Liver (tissue), 9 donors: ENCODE results near the gene SLC10A3. TPM values are rescaled to one million over a fixed set of nuclear protein-coding genes. Genes with fewer than 3 reads are reported as not detected.

ENCODE experiments used
- DNase-seq: peaks from one replicate; pipeline ENCODE4 v3.0.0-alpha.2; 2017; ENCODE audit warnings: low spot score
- H3K27ac ChIP-seq, 2 donors: one replicate each; pipeline ENCODE4 v1.7.0; 2013; ENCODE audit warnings: inconsistent platforms in 2 of 2, low read length in 2 of 2, control low read depth in 1 of 2, low read depth in 1 of 2, mild to moderate bottlenecking in 1 of 2
- H3K27me3 ChIP-seq, 4 donors: one replicate each; pipeline versions ENCODE4 v1.6.1 to v1.7.0; 2013; ENCODE audit warnings: low read length in 3 of 4, inconsistent platforms in 1 of 4, mild to moderate bottlenecking in 1 of 4, moderate library complexity in 1 of 4; ENCODE audit not compliant: control insufficient read depth in 4 of 4, insufficient read depth in 4 of 4
- H3K36me3 ChIP-seq, 4 donors: one replicate each; pipeline versions ENCODE4 v1.6.1 to v1.7.0; 2013; ENCODE audit warnings: low read length in 3 of 4, mild to moderate bottlenecking in 3 of 4, low read depth in 1 of 4, moderate library complexity in 1 of 4; ENCODE audit not compliant: control insufficient read depth in 4 of 4, insufficient read depth in 3 of 4
- H3K4me1 ChIP-seq, 4 donors: one replicate each; pipeline versions ENCODE4 v1.6.1 to v1.7.0; 2013; ENCODE audit warnings: low read length in 3 of 4, mild to moderate bottlenecking in 3 of 4, moderate library complexity in 1 of 4; ENCODE audit not compliant: control insufficient read depth in 4 of 4, insufficient read depth in 4 of 4
- H3K4me3 ChIP-seq, 3 donors: one replicate each; pipeline versions ENCODE4 v1.6.1 to v1.7.0; 2013; ENCODE audit warnings: low read length in 3 of 3, control low read depth in 1 of 3, low read depth in 1 of 3, mild to moderate bottlenecking in 1 of 3
- H3K9ac ChIP-seq, 2 donors: one replicate each; pipeline ENCODE4 v1.7.0; 2013; ENCODE audit warnings: low read length in 2 of 2, mild to moderate bottlenecking in 2 of 2, moderate library complexity in 2 of 2, control low read depth in 1 of 2, low read depth in 1 of 2
- H3K9me3 ChIP-seq, 4 donors: one replicate each; pipeline versions ENCODE4 v1.6.1 to v1.7.0; 2013; ENCODE audit warnings: low read length in 3 of 4; ENCODE audit not compliant: control insufficient read depth in 4 of 4
- EGR1 ChIP-seq, 2 donors: IDR thresholded peaks; 2 replicates each; pipeline ENCODE4 v1.6.1; 2016 to 2018; ENCODE audit warnings: antibody characterized with exemption in 2 of 2, low read depth in 2 of 2
- FOXA1 ChIP-seq: IDR thresholded peaks from 2 replicates; pipeline ENCODE4 v1.6.1; 2016; ENCODE audit warnings: antibody characterized with exemption
- FOXA2 ChIP-seq: IDR thresholded peaks from 2 replicates; pipeline ENCODE4 v1.6.1; 2016; ENCODE audit warnings: antibody characterized with exemption
- GABPA ChIP-seq, 2 donors: IDR thresholded peaks in 1 of 2; conservative IDR thresholded peaks in 1 of 2; 2 replicates each; pipeline ENCODE4 v1.6.1; 2016; ENCODE audit warnings: antibody characterized with exemption in 2 of 2, mild to moderate bottlenecking in 1 of 2, moderate library complexity in 1 of 2
- HNF4A ChIP-seq, 2 donors: conservative IDR thresholded peaks; 2 replicates each; pipeline ENCODE4 v1.6.1; 2016; ENCODE audit warnings: antibody characterized with exemption in 2 of 2, mild to moderate bottlenecking in 2 of 2
- HNF4G ChIP-seq: IDR thresholded peaks from 2 replicates; pipeline ENCODE4 v1.6.1; 2016; ENCODE audit warnings: antibody characterized with exemption
- JUND ChIP-seq, 2 donors: IDR thresholded peaks; 2 replicates each; pipeline ENCODE4 v1.6.1; 2016; ENCODE audit warnings: antibody characterized with exemption in 2 of 2
- NR2F2 ChIP-seq: IDR thresholded peaks from 2 replicates; pipeline ENCODE4 v1.6.1; 2016; ENCODE audit warnings: antibody characterized with exemption
- RXRA ChIP-seq, 2 donors: IDR thresholded peaks; 2 replicates each; pipeline ENCODE4 v1.6.1; 2017 to 2018; ENCODE audit warnings: antibody characterized with exemption in 2 of 2, mild to moderate bottlenecking in 1 of 2
- SP1 ChIP-seq: IDR thresholded peaks from 2 replicates; pipeline ENCODE4 v1.6.1; 2018; ENCODE audit warnings: antibody characterized with exemption, mild to moderate bottlenecking
- TAF1 ChIP-seq: conservative IDR thresholded peaks from 2 replicates; pipeline ENCODE4 v1.6.1; 2016; ENCODE audit warnings: antibody characterized with exemption, mild to moderate bottlenecking
- WGBS: extraction: QIAGEN DNeasy Blood & Tissue Kit; methylation state at CpG from one replicate; pipeline ENCODE4 v1.1.7; 2013; 5-methylcytosine and 5-hydroxymethylcytosine counted together
- polyA plus RNA-seq, 2 donors: library from polyadenylated mRNA; stranded (reverse) in 1 of 2; unstranded in 1 of 2; fragments of 200-250 nt in 1 of 2; fragments of >200 nt in 1 of 2; fragmentation: Nextera tagmentation in 1 of 2; extraction: Ambion mirVana in 1 of 2; gene quantifications; one replicate each; pipeline versions ENCODE4 v1.2.1 to v1.2.3, GENCODE V29; 2013 to 2015
- total RNA-seq, 2 donors: library from RNA; depleted of rRNA; stranded (reverse); fragments of >200 nt; gene quantifications; one replicate each; pipeline ENCODE4 v1.2.3, GENCODE V29; 2014
- TF ChIP-seq, protein P1 (sequence below): IDR thresholded peaks from 2 replicates; pipeline ENCODE4 v1.6.1; 2016; ENCODE audit warnings: antibody characterized with exemption
- TF ChIP-seq, protein P2 (sequence below): IDR thresholded peaks from 2 replicates; pipeline ENCODE4 v1.6.1; 2016; ENCODE audit warnings: antibody characterized with exemption
- TF ChIP-seq, protein P3 (sequence below): IDR thresholded peaks from 2 replicates; pipeline ENCODE4 v1.6.1; 2016; ENCODE audit warnings: antibody characterized with exemption
- TF ChIP-seq, protein P4 (sequence below): fragments of 150-350 bp; IDR thresholded peaks from 2 replicates; pipeline ENCODE4 v1.5.1; 2017; ENCODE audit warnings: improper control_type of control experiment, low read depth, low read length; ENCODE audit not compliant: missing input control
- donor health status: healthy.
- donor health status: healthy.
- donor health status: healthy.
- donor health status: healthy.
- donor health status: healthy.

The SLC10A3 gene
- total and polyA plus RNA-seq, 4 donors = 3.2 to 5.6 (median 4.5) TPM

DNA sequence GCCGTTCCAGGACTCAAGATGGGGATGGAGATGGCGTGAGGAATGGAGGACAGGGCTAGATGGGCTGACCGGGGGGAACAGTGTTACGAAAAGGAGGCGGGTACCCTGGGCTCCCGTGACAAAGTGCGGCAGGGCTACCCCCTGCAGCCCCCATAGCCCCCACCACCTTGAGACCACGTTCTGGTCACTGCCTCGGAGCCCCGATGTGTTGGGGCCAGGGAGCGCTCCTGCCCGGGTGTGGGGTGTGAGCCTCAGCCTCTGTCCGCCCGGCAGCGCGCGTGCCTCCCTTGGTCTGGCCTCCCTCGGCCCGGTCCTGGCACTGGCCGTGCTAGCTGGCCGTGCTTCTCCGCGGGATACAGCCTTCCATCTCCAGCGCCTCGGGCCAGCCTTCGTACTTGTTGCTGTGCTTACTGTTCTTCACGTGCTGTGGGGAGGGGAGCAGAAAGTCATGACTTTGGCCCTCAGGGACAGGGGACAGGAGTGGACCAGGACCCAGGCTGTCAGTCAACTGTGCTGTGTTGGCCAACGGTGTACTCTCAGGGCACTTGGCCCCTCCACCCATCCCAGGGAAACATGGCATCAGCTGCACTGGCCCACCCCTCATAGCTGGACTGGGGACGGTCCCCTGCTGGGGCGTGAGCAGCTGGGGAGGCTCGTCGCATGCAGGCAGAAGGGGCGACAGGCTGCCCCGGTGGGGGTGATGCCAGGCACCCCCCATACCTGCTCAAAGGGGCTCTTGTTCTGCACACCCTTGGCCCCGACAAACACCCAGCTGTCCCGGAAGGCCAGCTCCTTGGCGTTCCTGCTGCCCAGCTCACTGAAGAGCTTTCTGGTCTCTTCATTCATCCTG, 16.3 kb upstream of the SLC10A3 start:
- no peak for TF ChIP-seq RXRA (IDR thresholded peaks at IDR 0.05)

DNA sequence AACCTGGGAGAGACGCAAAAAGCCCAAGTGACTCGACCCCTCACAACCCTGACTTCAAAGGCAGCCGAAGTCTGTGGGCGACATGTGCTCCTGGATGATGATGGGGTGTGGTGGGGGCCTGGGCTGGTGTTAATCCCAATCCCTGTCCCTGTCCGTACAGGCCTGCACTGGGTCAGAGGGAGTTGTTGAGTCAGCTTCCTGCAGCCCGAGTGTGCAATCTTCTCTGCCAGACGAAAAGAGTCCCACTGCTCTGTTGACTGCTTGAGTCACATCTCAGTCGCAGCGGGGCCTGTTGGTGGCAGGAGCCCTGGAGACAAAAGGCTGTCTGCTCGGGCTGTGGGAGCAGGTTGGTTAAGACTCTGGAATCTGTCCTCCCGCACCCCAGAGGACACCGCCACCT, 15.3 kb upstream of the SLC10A3 start:
- H3K36me3 ChIP-seq = peaks cover 4 to 24% (median 5%) of the 10 kb centered on the region in 4 donors
- WGBS = 89% methylated on average over 12 of the region's 12 CpGs
- H3K27me3 ChIP-seq = no peaks in the 10 kb centered on the region

More for the DNA sequence above, 16.3 kb upstream of the SLC10A3 start:
- H3K36me3 ChIP-seq = peaks cover 4 to 25% (median 5%) of the 10 kb centered on the region in 4 donors
- no peak overlapping the region for H3K9ac ChIP-seq
- H3K27ac ChIP-seq = no peak overlapping the region
- no peak for DNase-seq
- WGBS = 97% methylated on average over 37 of the region's 37 CpGs
- H3K9me3 ChIP-seq = peaks cover 0 to 3% (median 0%) of the 10 kb centered on the region in 4 donors
- H3K4me1 ChIP-seq = no peaks in the 10 kb centered on the region
- H3K4me3 ChIP-seq = no peak overlapping the region
- no peaks in the 10 kb centered on the region for H3K27me3 ChIP-seq

DNA sequence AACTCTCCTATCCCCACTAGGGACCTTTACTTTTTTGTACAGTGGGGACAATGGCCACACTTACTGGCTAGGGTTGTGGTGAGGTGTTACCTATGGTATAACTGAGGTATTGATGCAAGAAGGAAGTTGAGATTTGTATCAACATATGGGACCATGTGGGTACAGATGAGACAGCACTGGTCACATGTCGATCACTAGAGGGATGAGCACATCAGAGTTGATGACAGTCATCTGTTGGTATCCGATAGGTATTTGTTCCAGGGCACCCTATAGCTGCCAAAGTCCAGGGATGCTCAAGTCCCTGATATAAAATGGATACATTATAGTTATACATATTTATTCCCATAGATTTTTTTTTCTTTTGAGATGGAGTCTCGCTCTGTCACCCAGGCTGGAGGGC, 12.6 kb upstream of the SLC10A3 start:
- 85% methylated on average over 3 of the region's 3 CpGs for WGBS
- H3K27me3 ChIP-seq = no peaks in the 10 kb centered on the region

More for the DNA sequence above, 15.3 kb upstream of the SLC10A3 start:
- Histone ChIP-seq H3K4me1 (no peaks in the 10 kb centered on the region), H3K4me3 (no peak overlapping the region), H3K27ac (no peak overlapping the region), H3K9me3 (peaks cover 0 to 3% (median 0%) of the 10 kb centered on the region in 4 donors), H3K9ac (no peak overlapping the region)
- no peak for DNase-seq
- TF ChIP-seq NR2F2 (no peak), EGR1 (IDR thresholded peaks at IDR 0.05; ENCODE audit: low read depth in 2 of 2) (no peak), JUND (IDR thresholded peaks at IDR 0.05) (no peak), TAF1 (no peak), RXRA (IDR thresholded peaks at IDR 0.05) (no peak), FOXA1 (no peak)

DNA sequence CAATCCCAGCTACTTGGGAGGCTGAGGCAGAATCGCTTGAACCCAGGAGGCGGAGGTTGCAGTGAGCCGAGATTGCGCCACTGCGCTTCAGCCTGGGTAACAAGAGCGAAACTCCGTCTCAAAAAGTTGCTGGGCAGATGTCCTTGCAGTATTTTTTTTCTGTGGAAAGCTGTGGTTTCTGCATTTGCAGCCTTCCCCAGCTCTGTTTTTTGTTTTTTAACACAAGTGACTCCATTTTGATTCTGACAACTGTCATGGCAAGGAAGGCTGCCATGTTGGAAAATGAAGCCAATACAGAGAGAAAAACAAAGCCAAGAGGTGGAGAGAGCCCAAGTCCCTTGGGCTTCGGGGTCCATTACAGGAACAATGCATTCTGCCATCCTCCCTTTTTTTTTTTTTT, 11.7 kb upstream of the SLC10A3 start:
- Histone ChIP-seq H3K9me3 (no peaks in the 10 kb centered on the region), H3K36me3 (peaks cover 0 to 14% (median 1%) of the 10 kb centered on the region in 4 donors), H3K27ac (no peak overlapping the region), H3K27me3 (no peaks in the 10 kb centered on the region), H3K4me1 (no peaks in the 10 kb centered on the region), H3K9ac (no peak overlapping the region), H3K4me3 (no peak overlapping the region)
- DNase-seq = no peak
- 85% methylated on average over 8 of the region's 8 CpGs for WGBS
- no peak for TF ChIP-seq HNF4G
- TF ChIP-seq, protein P1, sequence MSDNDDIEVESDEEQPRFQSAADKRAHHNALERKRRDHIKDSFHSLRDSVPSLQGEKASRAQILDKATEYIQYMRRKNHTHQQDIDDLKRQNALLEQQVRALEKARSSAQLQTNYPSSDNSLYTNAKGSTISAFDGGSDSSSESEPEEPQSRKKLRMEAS = no peak
- no peak for TF ChIP-seq NR2F2
- TF ChIP-seq, protein P2, sequence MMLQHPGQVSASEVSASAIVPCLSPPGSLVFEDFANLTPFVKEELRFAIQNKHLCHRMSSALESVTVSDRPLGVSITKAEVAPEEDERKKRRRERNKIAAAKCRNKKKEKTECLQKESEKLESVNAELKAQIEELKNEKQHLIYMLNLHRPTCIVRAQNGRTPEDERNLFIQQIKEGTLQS = no peak
- no peak for TF ChIP-seq SP1
- TF ChIP-seq HNF4A (conservative IDR thresholded peaks at IDR 0.05) = no peak
- no peak for TF ChIP-seq RXRA (IDR thresholded peaks at IDR 0.05)
- TF ChIP-seq GABPA (IDR thresholded peaks at IDR 0.05 in 1 of 2, conservative IDR thresholded peaks at IDR 0.05 in 1 of 2) = no peak
- TF ChIP-seq EGR1 (IDR thresholded peaks at IDR 0.05; ENCODE audit: low read depth in 2 of 2) = no peak
- no peak for TF ChIP-seq FOXA1
- TF ChIP-seq, protein P3, sequence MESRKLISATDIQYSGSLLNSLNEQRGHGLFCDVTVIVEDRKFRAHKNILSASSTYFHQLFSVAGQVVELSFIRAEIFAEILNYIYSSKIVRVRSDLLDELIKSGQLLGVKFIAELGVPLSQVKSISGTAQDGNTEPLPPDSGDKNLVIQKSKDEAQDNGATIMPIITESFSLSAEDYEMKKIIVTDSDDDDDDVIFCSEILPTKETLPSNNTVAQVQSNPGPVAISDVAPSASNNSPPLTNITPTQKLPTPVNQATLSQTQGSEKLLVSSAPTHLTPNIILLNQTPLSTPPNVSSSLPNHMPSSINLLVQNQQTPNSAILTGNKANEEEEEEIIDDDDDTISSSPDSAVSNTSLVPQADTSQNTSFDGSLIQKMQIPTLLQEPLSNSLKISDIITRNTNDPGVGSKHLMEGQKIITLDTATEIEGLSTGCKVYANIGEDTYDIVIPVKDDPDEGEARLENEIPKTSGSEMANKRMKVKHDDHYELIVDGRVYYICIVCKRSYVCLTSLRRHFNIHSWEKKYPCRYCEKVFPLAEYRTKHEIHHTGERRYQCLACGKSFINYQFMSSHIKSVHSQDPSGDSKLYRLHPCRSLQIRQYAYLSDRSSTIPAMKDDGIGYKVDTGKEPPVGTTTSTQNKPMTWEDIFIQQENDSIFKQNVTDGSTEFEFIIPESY = no peak
- TF ChIP-seq, protein P4, sequence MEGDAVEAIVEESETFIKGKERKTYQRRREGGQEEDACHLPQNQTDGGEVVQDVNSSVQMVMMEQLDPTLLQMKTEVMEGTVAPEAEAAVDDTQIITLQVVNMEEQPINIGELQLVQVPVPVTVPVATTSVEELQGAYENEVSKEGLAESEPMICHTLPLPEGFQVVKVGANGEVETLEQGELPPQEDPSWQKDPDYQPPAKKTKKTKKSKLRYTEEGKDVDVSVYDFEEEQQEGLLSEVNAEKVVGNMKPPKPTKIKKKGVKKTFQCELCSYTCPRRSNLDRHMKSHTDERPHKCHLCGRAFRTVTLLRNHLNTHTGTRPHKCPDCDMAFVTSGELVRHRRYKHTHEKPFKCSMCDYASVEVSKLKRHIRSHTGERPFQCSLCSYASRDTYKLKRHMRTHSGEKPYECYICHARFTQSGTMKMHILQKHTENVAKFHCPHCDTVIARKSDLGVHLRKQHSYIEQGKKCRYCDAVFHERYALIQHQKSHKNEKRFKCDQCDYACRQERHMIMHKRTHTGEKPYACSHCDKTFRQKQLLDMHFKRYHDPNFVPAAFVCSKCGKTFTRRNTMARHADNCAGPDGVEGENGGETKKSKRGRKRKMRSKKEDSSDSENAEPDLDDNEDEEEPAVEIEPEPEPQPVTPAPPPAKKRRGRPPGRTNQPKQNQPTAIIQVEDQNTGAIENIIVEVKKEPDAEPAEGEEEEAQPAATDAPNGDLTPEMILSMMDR = no peak
- TF ChIP-seq TAF1 = no peak
- no peak for TF ChIP-seq JUND (IDR thresholded peaks at IDR 0.05)

More for the DNA sequence above, 12.6 kb upstream of the SLC10A3 start:
- Histone ChIP-seq H3K4me3 (no peak overlapping the region), H3K9ac (no peak overlapping the region), H3K4me1 (no peaks in the 10 kb centered on the region), H3K36me3 (peaks cover 3 to 18% (median 3%) of the 10 kb centered on the region in 4 donors), H3K27ac (no peak overlapping the region), H3K9me3 (no peaks in the 10 kb centered on the region)
- TF ChIP-seq NR2F2 = no peak
- TF ChIP-seq, protein P2 = no peak
- TF ChIP-seq EGR1 (IDR thresholded peaks at IDR 0.05; ENCODE audit: low read depth in 2 of 2) = no peak
- TF ChIP-seq FOXA2 = no peak
- no peak for TF ChIP-seq SP1
- TF ChIP-seq RXRA (IDR thresholded peaks at IDR 0.05) = no peak
- TF ChIP-seq GABPA (IDR thresholded peaks at IDR 0.05 in 1 of 2, conservative IDR thresholded peaks at IDR 0.05 in 1 of 2) = no peak
- TF ChIP-seq, protein P1 = no peak
- TF ChIP-seq HNF4A (conservative IDR thresholded peaks at IDR 0.05) = no peak
- no peak for DNase-seq
